Pons (tissue), 1 donor: ENCODE measurements around the gene C1QTNF3.
A peak's percentile ranks its signal among the peaks of the same experiment; 100 is the strongest.
"Not testable (repeated sequence)": the region's sequence is repeated elsewhere in the genome, so short reads cannot be mapped to it uniquely, and the experiment has no call there.

Source experiments
- DNase-seq: peaks from one replicate; pipeline ENCODE4 v3.0.0-alpha.2; 2016; ENCODE audit warnings: low spot score

The C1QTNF3 gene

GRCh38 chr5:34051374-34051980 lies 8.5 kb upstream of the C1QTNF3 start:
- DNase-seq, result no peak

GRCh38 chr5:34047774-34048572 lies 5.0 kb upstream of the C1QTNF3 start:
- DNase-seq, result peak; percentile 40

GRCh38 chr5:34047143-34047542 lies 4.1 kb upstream of the C1QTNF3 start:
- DNase-seq, result no peak

GRCh38 chr5:34045996-34046395 lies 3.0 kb upstream of the C1QTNF3 start:
- no peak for DNase-seq

GRCh38 chr5:34045023-34045422 lies 2.0 kb upstream of the C1QTNF3 start:
- DNase-seq, result peak; percentile 25

GRCh38 chr5:34042321-34042720 lies 692 bp downstream of the C1QTNF3 start:
- DNase-seq, result peak; percentile 78

- DNase-seq, result no peak
Measured at GRCh38 chr5:34041247-34041972, 1.6 kb downstream of the C1QTNF3 start.

- no peak for DNase-seq
Measured at GRCh38 chr5:34040472-34040871, 2.5 kb downstream of the C1QTNF3 start.

- no peak for DNase-seq
Measured at GRCh38 chr5:34039398-34040157, 3.4 kb downstream of the C1QTNF3 start.

- DNase-seq, result no peak
Measured at GRCh38 chr5:34038838-34039237, 4.2 kb downstream of the C1QTNF3 start.

- no peak for DNase-seq
Measured at GRCh38 chr5:34038390-34038789, 4.6 kb downstream of the C1QTNF3 start.

- no peak for DNase-seq
Measured at GRCh38 chr5:34037726-34038125, 5.3 kb downstream of the C1QTNF3 start.

GRCh38 chr5:34035756-34036155 lies 7.3 kb downstream of the C1QTNF3 start:
- no peak for DNase-seq

GRCh38 chr5:34034534-34035327 lies 8.3 kb downstream of the C1QTNF3 start:
- no peak for DNase-seq

GRCh38 chr5:34031966-34032365 lies 11.0 kb downstream of the C1QTNF3 start:
- DNase-seq, result no peak

GRCh38 chr5:34031117-34031516 lies 11.9 kb downstream of the C1QTNF3 start:
- no peak for DNase-seq

- DNase-seq, result not testable (repeated sequence)
Measured at GRCh38 chr5:34030585-34030984, 12.4 kb downstream of the C1QTNF3 start.

- no peak for DNase-seq
Measured at GRCh38 chr5:34030048-34030447, 13.0 kb downstream of the C1QTNF3 start.

- DNase-seq, result no peak
Measured at GRCh38 chr5:34028349-34028748, 14.7 kb downstream of the C1QTNF3 start.

- DNase-seq, result no peak
Measured at GRCh38 chr5:34026089-34026761, 16.8 kb downstream of the C1QTNF3 start.
